Glutamatergic neuron (in vitro differentiated cells): ENCODE measurements around the gene MAP3K21. TPM values are rescaled to one million over a fixed set of nuclear protein-coding genes. Genes with fewer than 3 reads are reported as not detected.

Experiments used
- DNase-seq: peaks from one replicate; pipeline ENCODE4 v3.0.0; 2022
- H3K27ac Mint-ChIP-seq: one replicate; pipeline ENCODE4 v1.8.0; 2020; ENCODE audit warnings: mild to moderate bottlenecking, mixed read lengths, inconsistent platforms; ENCODE audit not compliant: unreplicated experiment
- H3K27me3 Mint-ChIP-seq: one replicate; pipeline ENCODE4 v1.8.0; 2020; ENCODE audit warnings: mild to moderate bottlenecking, moderate library complexity, mixed read lengths, inconsistent platforms; ENCODE audit not compliant: unreplicated experiment
- H3K36me3 Mint-ChIP-seq: one replicate; pipeline ENCODE4 v1.8.0; 2020; ENCODE audit warnings: mild to moderate bottlenecking, mixed read lengths, inconsistent platforms; ENCODE audit not compliant: unreplicated experiment
- H3K4me1 Mint-ChIP-seq: one replicate; pipeline ENCODE4 v1.8.0; 2020; ENCODE audit warnings: mild to moderate bottlenecking, low read depth, mixed read lengths, inconsistent platforms; ENCODE audit not compliant: unreplicated experiment
- H3K4me3 Mint-ChIP-seq: one replicate; pipeline ENCODE4 v1.8.0; 2020; ENCODE audit warnings: mild to moderate bottlenecking, mixed read lengths, inconsistent platforms; ENCODE audit not compliant: unreplicated experiment
- H3K9me3 Mint-ChIP-seq: one replicate; pipeline ENCODE4 v1.8.0; 2020; ENCODE audit warnings: mild to moderate bottlenecking, moderate library complexity, mixed read lengths, inconsistent platforms; ENCODE audit not compliant: unreplicated experiment
- total RNA-seq: library from RNA; stranded (reverse); fragmentation: NEBNext Ultra II Directional; extraction: Animal tissue kit (Norgen Biotek cat#: 25700); gene quantifications from one replicate; pipeline ENCODE4 v1.2.1, GENCODE V29; 2021; ENCODE audit not compliant: unreplicated experiment
- TF ChIP-seq, protein P1 (sequence below): fragments of 200-600 bp; sonication (generic); IDR thresholded peaks from one replicate; pipeline ENCODE4 v1.5.0; 2021; ENCODE audit not compliant: partially characterized antibody, unreplicated experiment

The MAP3K21 gene
- total RNA-seq, 1 donor from 2014 or later = 0.25 TPM

GRCh38 chr1:233343262-233343661, 15.7 kb downstream of the MAP3K21 start:
- H3K4me1 Mint-ChIP-seq = no peaks in the 10 kb centered on the region
- no peak overlapping the region for H3K4me3 Mint-ChIP-seq
- TF ChIP-seq, protein P1, sequence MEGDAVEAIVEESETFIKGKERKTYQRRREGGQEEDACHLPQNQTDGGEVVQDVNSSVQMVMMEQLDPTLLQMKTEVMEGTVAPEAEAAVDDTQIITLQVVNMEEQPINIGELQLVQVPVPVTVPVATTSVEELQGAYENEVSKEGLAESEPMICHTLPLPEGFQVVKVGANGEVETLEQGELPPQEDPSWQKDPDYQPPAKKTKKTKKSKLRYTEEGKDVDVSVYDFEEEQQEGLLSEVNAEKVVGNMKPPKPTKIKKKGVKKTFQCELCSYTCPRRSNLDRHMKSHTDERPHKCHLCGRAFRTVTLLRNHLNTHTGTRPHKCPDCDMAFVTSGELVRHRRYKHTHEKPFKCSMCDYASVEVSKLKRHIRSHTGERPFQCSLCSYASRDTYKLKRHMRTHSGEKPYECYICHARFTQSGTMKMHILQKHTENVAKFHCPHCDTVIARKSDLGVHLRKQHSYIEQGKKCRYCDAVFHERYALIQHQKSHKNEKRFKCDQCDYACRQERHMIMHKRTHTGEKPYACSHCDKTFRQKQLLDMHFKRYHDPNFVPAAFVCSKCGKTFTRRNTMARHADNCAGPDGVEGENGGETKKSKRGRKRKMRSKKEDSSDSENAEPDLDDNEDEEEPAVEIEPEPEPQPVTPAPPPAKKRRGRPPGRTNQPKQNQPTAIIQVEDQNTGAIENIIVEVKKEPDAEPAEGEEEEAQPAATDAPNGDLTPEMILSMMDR = no peak

DNA sequence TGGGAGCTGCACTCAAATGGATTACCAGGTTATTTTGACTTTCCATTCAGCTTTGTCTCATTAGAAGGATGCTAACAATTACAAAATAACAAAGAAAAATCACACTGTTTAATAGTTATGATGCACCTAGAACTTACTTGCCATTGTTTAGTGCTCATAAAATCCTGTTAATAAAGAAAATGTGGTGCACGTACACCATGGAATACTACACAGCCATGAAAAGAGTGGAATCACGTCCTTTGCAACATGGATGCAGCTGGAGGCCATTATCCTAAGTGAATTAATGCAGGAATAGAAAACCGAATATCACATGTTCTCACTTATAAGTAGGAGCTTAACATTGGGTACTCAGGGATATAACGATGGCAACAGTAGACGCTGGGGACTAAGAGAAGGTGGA, 19.8 kb downstream of the MAP3K21 start:
- TF ChIP-seq, protein P1 = no peak
- DNase-seq = no peak
- Mint-ChIP-seq H3K27ac (no peak overlapping the region), H3K9me3 (no peaks in the 10 kb centered on the region), H3K4me1 (no peaks in the 10 kb centered on the region), H3K36me3 (peaks cover 5% of the 10 kb centered on the region), H3K27me3 (peaks cover 1% of the 10 kb centered on the region), H3K4me3 (no peak overlapping the region)

More at GRCh38 chr1:233343262-233343661, 15.7 kb downstream of the MAP3K21 start:
- Mint-ChIP-seq H3K36me3 (peaks cover 5% of the 10 kb centered on the region), H3K27me3 (peaks cover 1% of the 10 kb centered on the region), H3K27ac (no peak overlapping the region), H3K9me3 (no peaks in the 10 kb centered on the region)
- DNase-seq = no peak

GRCh38 chr1:233349137-233349536, 21.6 kb downstream of the MAP3K21 start:
- TF ChIP-seq, protein P1 = no peak
- H3K27ac Mint-ChIP-seq = no peak overlapping the region
- no peaks in the 10 kb centered on the region for H3K9me3 Mint-ChIP-seq
- H3K27me3 Mint-ChIP-seq = no peaks in the 10 kb centered on the region
- DNase-seq = no peak
- peaks cover under 1% of the 10 kb centered on the region for H3K36me3 Mint-ChIP-seq
- H3K4me1 Mint-ChIP-seq = no peaks in the 10 kb centered on the region
- H3K4me3 Mint-ChIP-seq = no peak overlapping the region

GRCh38 chr1:233354983-233355382, 27.5 kb downstream of the MAP3K21 start:
- TF ChIP-seq, protein P1 = no peak
- Mint-ChIP-seq H3K36me3 (no peaks in the 10 kb centered on the region), H3K4me3 (no peak overlapping the region), H3K4me1 (no peaks in the 10 kb centered on the region), H3K27ac (no peak overlapping the region), H3K9me3 (no peaks in the 10 kb centered on the region), H3K27me3 (peaks cover 2% of the 10 kb centered on the region)
- DNase-seq = no peak

DNA sequence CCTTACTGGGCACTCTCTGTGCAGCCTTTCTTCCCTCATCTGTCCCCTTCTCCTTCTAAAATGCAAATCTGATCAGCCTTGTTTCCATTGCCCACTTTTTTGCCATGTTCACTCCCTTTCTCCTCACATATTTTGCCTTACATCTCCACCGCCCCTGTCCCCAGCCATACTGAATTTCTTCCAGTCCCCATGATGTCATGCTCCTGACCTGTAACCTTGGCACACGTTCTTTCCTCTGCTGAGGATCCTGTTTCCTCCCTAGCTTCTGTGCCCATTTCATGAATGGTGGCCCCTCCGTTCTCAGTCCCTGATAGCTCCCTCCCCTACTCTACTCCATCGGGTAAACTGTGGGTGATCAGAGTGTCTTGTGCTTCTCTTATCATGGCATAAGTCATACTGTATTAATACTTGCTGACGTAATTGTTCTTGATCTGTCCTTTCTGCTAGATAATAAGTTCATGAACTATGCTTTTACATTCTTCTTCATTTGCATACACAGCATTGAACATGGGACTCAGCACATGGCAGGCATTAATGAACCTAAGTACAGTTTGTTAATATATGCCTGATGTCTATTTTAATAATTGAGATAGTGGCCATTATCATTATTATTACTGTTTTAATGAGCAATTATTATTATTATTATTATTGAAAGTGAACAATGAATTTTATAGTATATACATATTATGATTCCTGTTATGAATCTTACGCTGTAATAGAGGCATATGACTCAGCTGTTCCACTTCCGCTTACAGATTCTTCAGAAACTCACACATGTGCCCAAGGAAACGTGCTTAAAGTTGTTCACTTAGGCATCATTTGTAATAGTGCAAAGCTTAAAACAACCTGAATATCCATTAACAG, 28.5 kb downstream of the MAP3K21 start:
- no peaks in the 10 kb centered on the region for H3K9me3 Mint-ChIP-seq

More for the DNA sequence above, 28.5 kb downstream of the MAP3K21 start:
- H3K4me1 Mint-ChIP-seq = no peaks in the 10 kb centered on the region
- TF ChIP-seq, protein P1 = no peak
- DNase-seq = no peak
- peaks cover 2% of the 10 kb centered on the region for H3K27me3 Mint-ChIP-seq
- H3K27ac Mint-ChIP-seq = no peak overlapping the region
- H3K36me3 Mint-ChIP-seq = no peaks in the 10 kb centered on the region
- H3K4me3 Mint-ChIP-seq = no peak overlapping the region
